Measurements from ENCODE around the gene LYZ. TPM values are rescaled to one million over a fixed set of nuclear protein-coding genes. Genes with fewer than 3 reads are reported as not detected.

LYZ gene
- total RNA-seq, 1 donor from 2014 or later = 8.8 TPM

DNA sequence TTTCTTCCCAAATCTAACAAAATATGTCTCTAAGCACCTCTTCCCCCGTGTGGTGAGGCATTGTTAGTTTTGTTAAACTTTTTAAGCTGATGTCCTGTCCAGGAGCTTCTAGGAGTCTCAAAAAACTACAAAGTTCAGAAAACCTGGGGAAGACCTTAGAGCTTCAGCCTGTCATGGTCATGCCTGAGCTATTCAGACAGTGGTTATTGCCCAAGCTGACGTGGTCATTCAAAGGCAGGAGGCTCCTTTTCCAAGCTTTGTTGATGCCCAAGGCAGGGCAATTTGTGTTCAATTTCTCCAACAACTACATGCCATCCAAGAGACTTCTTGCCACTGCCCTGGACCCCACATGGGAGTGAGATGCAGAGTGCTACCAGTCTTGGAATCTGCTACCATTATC is 5.8 kb upstream of the LYZ start:
- no peak for DNase-seq (ENCODE audit: low spot score, unreplicated experiment)
- H3K9me3 Mint-ChIP-seq (ENCODE audit: low read depth) = no peaks in the 10 kb centered on the region
- H3K4me3 Mint-ChIP-seq (ENCODE audit: low read depth) = no peak overlapping the region
- H3K36me3 Mint-ChIP-seq (ENCODE audit: insufficient read depth) = no peaks in the 10 kb centered on the region
- no peaks in the 10 kb centered on the region for H3K27me3 Mint-ChIP-seq
- H3K27ac Mint-ChIP-seq = no peak overlapping the region
- TF ChIP-seq, protein P1, sequence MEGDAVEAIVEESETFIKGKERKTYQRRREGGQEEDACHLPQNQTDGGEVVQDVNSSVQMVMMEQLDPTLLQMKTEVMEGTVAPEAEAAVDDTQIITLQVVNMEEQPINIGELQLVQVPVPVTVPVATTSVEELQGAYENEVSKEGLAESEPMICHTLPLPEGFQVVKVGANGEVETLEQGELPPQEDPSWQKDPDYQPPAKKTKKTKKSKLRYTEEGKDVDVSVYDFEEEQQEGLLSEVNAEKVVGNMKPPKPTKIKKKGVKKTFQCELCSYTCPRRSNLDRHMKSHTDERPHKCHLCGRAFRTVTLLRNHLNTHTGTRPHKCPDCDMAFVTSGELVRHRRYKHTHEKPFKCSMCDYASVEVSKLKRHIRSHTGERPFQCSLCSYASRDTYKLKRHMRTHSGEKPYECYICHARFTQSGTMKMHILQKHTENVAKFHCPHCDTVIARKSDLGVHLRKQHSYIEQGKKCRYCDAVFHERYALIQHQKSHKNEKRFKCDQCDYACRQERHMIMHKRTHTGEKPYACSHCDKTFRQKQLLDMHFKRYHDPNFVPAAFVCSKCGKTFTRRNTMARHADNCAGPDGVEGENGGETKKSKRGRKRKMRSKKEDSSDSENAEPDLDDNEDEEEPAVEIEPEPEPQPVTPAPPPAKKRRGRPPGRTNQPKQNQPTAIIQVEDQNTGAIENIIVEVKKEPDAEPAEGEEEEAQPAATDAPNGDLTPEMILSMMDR (IDR thresholded peaks at IDR 0.05; ENCODE audit: unreplicated experiment) = no peak
- peaks cover 59% of the 10 kb centered on the region for H3K4me1 Mint-ChIP-seq (ENCODE audit: low read depth)

DNA sequence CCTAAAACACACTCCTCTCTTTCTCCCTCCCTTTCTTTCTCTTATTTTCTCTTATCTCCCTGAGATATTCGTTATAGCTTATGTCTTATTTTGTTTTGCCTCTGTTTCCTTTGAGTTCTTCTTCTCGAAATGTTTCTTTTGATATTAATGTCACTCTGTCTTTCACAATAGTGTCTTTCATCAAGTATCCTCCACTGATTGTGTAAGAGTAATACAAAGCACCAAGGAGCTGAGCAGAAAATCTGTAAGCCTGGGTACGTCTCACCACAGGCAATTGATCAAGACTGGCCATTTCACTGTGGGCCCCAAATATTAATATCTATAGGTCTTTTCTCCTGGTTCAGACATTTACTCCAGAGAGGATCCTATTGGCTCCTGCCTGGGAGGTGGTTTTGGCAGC is 4.8 kb upstream of the LYZ start:
- DNase-seq (ENCODE audit: low spot score, unreplicated experiment) = no peak
- H3K4me3 Mint-ChIP-seq (ENCODE audit: low read depth) = no peak overlapping the region
- TF ChIP-seq, protein P1 (IDR thresholded peaks at IDR 0.05; ENCODE audit: unreplicated experiment) = no peak

DNA sequence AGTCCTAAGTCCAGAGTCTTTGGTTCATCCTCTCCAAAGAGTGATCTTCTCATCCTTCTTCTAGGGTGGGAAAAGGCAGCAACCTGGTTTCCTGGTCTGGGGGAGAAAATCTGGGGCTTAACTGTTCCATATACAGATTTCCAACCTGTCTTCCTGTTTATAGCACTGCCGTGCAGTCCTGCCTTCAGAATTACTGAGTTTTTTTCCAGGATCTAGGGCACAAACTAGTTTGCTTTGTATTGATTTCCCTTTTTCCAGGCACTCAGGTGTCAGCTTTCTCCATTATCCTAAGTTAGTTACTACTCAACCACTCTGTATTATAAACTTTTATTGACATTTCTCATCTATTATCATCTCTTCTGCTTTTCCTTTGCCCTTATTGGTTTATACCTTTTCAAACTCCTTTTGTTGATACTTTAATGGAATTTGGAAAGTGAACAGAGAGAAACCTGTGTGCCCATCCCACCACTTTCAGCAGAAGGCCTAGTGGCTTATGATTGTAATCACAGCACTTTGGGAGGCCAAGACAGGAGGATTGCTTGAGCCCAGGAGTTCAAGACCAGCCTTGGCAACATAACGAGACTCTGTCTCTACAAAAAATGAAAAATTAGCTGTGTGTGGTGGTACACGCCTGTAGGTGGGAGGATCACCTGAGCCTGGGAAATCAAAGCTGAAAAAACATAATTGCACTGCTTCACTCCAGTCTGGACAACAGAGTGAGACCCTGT is 4.1 kb upstream of the LYZ start:
- H3K4me1 Mint-ChIP-seq (ENCODE audit: low read depth) = peaks cover 58% of the 10 kb centered on the region
- DNase-seq (ENCODE audit: low spot score, unreplicated experiment) = no peak
- H3K4me3 Mint-ChIP-seq (ENCODE audit: low read depth) = no peak overlapping the region
- TF ChIP-seq, protein P1 (IDR thresholded peaks at IDR 0.05; ENCODE audit: unreplicated experiment) = no peak
- no peaks in the 10 kb centered on the region for H3K27me3 Mint-ChIP-seq
- H3K9me3 Mint-ChIP-seq (ENCODE audit: low read depth) = no peaks in the 10 kb centered on the region
- H3K36me3 Mint-ChIP-seq (ENCODE audit: insufficient read depth) = no peaks in the 10 kb centered on the region
- peak overlapping the region; percentile 59 for H3K27ac Mint-ChIP-seq

More for the DNA sequence above, 4.8 kb upstream of the LYZ start:
- Mint-ChIP-seq H3K27ac (peak overlapping the region; percentile 67), H3K36me3 (ENCODE audit: insufficient read depth) (no peaks in the 10 kb centered on the region), H3K4me1 (ENCODE audit: low read depth) (peaks cover 57% of the 10 kb centered on the region), H3K9me3 (ENCODE audit: low read depth) (no peaks in the 10 kb centered on the region), H3K27me3 (no peaks in the 10 kb centered on the region)

DNA sequence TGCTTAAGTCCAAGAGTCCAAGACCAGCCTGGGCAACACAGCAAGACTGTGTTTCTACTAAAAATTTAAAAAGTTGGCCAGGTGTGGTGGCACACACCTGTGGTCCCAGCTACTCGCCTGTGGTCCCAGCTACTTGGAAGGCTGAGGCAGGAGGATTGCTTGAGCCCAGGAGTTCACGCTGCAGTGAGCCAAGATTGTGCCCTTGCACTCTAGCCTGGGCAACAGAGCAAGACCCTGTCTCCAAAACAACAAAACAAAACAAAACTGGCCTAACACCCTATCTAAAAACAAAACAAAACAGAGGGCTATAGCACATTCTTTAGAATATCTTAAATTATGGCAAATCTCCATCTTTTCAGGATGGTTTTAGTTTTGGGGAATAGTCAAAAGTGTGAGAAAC is 3.1 kb upstream of the LYZ start:
- peak overlapping the region; percentile 7 for H3K27ac Mint-ChIP-seq
- H3K4me1 Mint-ChIP-seq (ENCODE audit: low read depth) = peaks cover 57% of the 10 kb centered on the region
- no peak overlapping the region for H3K4me3 Mint-ChIP-seq (ENCODE audit: low read depth)
- TF ChIP-seq, protein P1 (IDR thresholded peaks at IDR 0.05; ENCODE audit: unreplicated experiment) = no peak
- no peaks in the 10 kb centered on the region for H3K36me3 Mint-ChIP-seq (ENCODE audit: insufficient read depth)
- DNase-seq (ENCODE audit: low spot score, unreplicated experiment) = no peak
- H3K27me3 Mint-ChIP-seq = no peaks in the 10 kb centered on the region
- no peaks in the 10 kb centered on the region for H3K9me3 Mint-ChIP-seq (ENCODE audit: low read depth)

DNA sequence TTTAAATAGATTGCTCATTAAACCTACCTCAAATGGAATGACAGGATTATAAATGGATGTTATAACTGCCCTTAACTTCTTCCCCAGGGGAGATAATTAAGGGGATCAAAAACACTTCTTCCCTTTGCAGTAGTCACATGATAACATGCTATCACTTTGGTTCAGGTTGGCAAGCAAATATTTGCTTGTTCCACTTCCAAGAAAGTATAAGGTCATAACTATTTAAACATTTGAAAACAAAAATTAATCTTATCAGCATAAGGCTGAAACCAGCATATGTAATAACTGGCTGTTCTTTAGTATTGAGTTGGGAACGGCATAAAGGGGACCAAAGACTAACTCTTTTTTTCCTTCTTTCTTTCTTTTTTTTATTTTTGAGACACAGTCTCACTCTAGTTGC is 2.4 kb upstream of the LYZ start:
- H3K36me3 Mint-ChIP-seq (ENCODE audit: insufficient read depth) = no peaks in the 10 kb centered on the region
- no peak overlapping the region for H3K4me3 Mint-ChIP-seq (ENCODE audit: low read depth)
- no peak for DNase-seq (ENCODE audit: low spot score, unreplicated experiment)
- TF ChIP-seq, protein P1 (IDR thresholded peaks at IDR 0.05; ENCODE audit: unreplicated experiment) = no peak
- H3K27ac Mint-ChIP-seq = peak overlapping the region; percentile 59
- H3K27me3 Mint-ChIP-seq = no peaks in the 10 kb centered on the region
- no peaks in the 10 kb centered on the region for H3K9me3 Mint-ChIP-seq (ENCODE audit: low read depth)
- H3K4me1 Mint-ChIP-seq (ENCODE audit: low read depth) = peaks cover 55% of the 10 kb centered on the region
